GM10847 (cell line): ENCODE results near the gene NCR2.

ENCODE experiments used
- POLR2A ChIP-seq: IDR thresholded peaks from 2 replicates; pipeline ENCODE4 v1.6.1; 2011; ENCODE audit not compliant: insufficient read length; ENCODE audit errors: extremely low read depth

NCR2 gene, protein sequence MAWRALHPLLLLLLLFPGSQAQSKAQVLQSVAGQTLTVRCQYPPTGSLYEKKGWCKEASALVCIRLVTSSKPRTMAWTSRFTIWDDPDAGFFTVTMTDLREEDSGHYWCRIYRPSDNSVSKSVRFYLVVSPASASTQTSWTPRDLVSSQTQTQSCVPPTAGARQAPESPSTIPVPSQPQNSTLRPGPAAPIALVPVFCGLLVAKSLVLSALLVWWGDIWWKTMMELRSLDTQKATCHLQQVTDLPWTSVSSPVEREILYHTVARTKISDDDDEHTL

DNA sequence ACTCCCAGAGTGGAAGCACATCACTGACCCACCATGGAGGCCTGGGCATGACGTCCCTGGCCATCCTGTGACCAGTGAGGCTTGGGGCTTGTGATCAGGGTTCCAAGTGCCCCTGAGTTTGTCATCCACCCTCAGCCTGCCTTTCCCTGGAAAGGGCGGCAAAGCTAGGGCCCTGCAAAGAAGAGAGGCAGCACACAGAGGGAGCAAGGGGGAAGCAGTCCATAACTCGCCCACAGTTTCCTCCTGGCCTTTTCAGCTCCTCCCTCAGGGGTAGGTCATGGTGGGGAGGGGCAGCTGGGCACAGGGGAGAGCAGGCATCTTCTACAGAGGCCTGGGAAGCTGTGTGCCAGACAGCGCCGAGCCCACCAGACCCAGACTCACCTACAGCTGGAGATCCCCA, at the start of gene NCR2:
TSS of gene NCR2 (plus strand) at position 313 of the 400 bp plus-strand sequence. CDS start 269 bp downstream, outside the sequence.
- no peak for TF ChIP-seq POLR2A

DNA sequence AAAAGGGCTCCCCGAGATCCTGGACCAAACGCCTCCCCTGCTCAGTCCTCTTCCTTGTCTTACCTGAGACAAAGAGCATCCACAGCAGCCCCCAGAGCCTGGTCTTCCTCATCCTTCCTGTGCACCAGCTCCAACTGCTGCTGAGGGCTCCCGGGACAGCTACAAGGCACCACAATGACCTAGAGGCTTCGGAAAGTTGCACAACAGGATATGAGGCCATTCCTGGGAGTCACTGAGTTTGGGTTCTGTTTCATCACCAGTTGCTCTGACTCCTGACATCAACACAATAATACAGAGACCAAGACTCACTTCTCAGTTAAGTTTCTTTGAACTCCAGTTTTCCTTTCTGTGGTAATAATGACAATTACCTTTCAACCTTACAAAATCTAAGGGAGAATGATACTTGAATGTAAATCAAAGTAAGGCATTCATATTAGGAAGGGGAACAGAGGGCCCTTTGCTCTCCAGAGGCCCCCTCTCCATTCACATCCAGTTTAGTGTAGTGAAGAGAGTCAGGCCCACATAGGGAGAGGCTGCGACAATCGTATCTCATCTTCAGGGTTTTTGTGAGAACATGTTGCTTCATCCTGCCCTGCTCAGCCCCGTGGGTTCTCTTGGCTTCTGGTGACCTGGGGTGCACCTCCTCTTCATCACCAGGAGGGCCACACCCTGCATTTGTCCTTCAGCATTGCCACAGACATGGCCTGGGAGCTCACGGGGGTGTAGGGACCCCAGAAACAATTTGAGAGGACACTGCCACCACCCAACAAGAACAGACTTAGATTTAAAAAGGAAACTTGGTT, 48.7 kb upstream of the NCR2 start, which contains the start of gene TREM1:
TSS of gene TREM1 (minus strand) at position 139 of the 803 bp plus-strand sequence. CDS start at position 112, 27 bp downstream.
- TF ChIP-seq POLR2A: no peak

DNA sequence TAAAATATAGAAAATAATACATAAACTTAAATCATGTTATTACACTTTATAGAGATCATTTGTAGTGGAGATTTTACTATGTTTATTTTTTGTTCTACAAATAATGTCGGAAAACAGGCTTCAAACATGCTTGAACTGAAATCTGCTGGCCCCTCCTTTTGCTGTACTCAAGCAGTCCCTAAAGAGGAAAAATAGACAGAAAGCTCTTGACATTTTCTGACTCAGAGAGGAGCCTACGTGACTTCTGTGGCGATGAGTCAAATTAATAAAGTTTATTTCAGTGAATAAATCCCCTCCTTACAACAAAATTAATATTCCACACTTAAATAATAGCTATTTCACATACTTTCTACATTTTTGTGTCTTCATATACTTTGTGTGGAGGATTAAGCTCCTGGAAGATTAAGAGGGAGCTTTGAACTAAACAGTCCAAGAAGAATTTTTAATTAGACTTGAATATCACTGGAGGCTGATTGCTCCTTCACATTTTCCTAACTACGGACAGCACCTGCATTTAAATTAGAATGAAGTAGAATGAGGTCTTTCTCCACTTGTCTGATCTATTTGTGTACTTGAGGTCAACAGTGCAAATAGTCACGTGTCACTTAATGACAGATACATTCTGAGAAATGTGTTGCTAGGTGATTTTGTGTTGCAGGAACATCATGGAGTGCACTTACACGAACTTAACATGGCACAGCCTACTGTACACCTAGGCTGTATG, 47.2 kb upstream of the NCR2 start:
- no peak for TF ChIP-seq POLR2A

DNA sequence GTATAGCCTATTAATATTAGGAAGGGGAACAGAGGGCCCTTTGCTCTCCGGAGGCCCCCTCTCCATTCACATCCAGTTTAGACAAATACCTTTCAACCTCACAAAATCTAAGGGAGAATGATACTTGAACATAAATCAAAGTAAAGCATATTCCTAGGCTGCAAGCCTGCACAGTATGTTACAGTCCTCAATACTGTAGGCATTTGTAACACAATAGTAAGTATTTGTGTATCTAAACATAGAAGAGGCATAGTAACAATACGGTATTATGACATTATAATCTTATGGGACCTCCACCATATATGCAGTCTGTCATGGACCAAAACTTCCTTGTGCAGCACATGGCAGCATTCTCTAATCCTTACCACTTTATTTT, 46.7 kb upstream of the NCR2 start:
- TF ChIP-seq POLR2A: no peak

DNA sequence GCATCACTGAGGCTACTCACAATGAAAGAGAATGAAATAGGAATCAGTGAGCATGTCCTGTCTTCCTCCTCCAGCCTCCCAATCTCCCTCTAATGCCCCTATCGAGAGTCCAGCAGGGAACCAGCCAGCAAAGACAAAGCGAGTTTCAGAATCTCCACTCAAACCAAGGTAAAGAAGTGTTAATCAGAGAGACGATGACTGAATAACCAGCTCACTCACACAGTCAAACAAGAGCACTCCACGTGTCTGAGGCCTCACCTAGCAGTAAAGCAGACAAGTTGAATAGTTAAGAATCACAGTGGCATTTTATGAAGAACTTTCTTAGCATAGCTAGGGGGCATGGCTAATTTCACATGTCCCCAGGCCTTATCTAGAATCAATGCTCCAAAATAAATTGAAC, 45.6 kb upstream of the NCR2 start:
- TF ChIP-seq POLR2A: no peak

DNA sequence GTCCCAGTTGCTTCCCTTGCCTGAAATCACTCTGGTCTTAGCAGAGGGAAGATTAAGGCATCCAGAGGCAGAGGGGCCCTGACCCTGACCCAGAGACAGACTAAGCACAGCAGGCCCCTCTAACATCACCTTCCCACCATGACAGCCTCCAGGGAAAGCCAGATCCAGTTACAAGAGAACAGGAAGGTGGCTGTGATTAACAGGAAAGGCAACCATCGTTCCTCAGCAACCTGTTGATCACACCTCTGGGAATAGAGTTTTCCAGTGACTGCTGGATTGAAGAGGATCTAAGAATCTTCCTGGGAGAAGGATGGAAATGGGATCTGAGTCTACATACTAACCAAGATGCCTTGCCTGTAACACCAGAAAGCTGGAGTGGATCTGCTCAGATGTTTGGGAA, 43.7 kb upstream of the NCR2 start:
- no peak for TF ChIP-seq POLR2A

DNA sequence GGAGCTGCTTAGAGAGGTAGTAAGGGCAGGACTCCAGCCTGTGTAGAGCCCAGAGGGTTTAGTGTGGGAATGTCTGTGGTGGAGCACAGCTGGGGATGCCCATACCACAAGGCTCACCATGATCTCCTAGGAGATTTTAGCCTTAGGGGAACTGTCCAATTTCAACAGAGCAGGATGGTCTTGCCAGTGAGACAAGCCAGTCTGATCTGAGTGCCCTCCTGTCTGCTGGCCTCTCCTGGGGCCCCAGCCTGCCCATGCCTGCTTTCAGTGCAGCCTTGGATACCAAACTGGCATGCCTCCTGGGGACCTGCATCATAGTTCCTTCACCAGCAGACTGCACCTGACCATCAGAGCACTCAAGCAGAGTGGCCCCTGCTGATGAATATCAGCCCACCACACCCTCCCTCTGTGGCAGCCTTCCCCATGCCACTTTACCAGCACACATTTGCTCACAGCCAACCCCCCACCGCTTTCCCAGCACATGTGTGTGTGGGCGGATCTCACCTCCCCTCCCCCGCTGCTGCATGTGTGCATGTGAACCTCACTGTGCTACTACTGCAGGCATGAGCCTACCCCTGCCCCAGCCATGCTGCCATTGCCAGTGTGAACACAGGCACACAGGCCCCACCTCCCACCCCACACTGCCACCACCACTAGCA, 41.1 kb upstream of the NCR2 start:
- TF ChIP-seq POLR2A: no peak

DNA sequence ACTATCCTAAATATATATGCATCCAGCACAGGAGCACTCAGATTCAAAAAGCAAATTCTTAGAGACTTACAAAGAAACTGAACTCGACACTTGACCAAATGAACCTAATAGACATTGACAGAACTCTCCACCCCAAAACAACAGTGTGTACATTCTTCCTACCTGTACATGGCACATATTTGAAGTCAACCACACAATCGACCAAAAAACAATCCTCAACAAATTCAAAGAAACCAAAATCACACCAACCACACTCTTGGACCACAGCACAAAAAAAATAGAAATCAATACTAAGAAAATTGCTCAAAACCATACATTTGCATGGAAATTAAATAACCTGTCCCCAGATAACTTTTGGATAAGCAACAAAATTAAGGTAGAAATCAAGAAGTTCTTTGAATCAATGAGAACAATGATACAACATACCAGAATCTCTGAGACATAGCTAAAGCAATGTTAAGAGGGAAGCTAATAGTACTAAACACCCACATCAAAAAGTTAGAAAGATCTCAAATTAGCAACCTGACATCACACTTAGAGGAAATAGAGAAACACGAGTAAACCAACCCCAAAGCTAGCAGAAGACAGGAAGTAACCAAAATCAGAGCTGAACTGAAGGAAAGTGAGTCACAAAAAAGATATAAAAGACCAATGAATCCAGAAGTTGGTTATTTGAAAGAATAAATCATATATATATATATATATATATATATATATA, 36.5 kb upstream of the NCR2 start:
- TF ChIP-seq POLR2A: no peak

DNA sequence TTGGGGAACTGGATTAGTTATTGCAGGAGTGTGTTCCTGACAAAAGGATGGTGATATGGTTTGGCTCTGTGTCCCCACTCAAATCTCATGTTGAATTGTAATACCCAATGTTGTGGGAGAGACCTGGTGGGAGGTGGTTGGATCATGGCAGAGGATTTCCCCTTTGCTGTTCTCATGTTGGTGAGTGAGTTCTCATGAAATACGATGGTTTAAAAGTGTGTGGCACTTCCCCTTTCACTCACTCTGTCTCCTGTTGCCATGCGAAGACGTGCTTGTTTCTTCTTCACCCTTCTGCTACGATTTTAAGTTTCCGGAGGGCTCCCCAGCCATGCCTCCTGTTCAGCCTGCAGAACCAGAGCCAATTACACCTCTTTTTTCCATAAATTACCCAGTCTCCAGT, 32.8 kb upstream of the NCR2 start:
- TF ChIP-seq POLR2A: no peak

DNA sequence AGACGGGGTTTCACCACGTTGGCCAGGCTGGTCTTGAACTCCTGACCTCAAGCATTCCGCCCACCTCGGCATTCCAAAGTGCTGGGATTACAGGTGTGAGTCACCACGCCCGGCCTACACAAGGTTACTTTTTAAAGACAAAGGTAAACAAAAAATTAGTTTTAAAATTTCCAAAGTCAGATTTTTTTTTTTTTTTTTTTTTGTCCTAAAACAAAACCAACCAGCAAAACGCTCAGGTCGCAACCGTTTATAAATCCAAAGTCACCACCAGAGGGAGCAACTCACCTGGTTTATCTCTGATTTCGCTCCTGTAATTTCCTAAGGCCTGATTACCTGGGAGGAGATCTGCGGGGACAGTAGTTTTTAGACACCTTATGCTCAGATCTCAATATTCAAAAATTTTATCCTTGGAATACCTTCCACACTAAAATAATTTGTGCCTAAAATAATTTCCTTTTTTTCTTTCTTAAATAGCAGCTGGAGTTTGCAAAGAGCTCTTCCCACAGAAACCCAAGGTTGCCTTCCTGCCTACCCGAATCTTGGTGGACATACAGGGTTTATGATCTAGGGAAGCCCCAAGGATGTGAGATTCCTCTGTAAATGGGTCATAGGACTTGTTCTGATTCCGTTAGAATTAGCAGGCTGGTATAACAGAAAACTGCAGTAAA, 29.1 kb upstream of the NCR2 start:
- no peak for TF ChIP-seq POLR2A

DNA sequence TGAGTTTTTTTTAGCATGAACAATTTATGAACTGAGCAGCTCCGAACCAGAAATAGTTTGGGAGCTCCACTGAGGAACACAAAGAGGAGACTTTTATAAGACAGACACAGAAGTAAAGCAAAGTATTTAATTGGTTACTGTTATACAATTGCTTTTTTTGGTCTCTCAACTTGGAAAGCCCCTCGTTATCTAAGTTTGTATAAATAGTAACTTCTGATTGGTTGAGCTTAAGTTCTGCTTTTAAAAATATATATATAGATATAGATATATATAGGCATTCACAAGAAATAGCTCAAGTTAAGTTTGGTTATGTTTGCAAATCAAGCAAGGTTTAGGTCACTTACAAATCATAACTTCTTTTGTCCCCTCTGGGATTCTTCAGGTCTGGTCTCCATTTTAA, 20.2 kb upstream of the NCR2 start:
- TF ChIP-seq POLR2A: no peak

DNA sequence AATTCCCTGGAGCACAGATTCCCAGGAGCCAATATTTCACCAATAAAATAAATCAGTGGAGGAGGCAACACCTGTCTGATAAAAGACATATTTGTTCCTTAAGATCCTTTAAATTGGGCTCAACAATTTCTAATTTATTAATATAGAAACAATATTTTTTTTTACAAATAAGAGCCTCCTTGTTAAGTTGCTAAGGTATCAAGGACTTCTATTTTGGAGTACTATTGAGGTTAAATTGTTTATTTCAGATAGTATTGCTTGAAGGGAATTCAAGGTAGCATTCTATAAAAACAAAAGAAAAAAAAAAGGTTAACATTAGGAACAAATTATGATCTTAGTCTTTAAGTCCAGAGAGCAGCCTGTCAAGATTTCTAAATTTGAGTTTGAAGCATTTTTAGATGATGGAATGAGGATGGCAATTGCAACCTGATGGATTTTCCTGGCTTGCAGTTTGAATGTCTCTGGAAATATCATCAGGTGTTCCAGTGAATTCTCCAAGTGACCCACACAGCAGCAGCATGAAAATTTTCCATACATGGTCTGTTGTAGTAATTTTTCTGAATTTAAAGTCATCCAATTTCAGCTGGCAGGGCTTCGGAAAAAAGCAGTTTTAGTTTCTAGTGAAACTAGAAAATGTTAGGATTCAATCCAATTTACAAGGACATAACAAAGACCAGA, 19.3 kb upstream of the NCR2 start:
- TF ChIP-seq POLR2A: no peak

DNA sequence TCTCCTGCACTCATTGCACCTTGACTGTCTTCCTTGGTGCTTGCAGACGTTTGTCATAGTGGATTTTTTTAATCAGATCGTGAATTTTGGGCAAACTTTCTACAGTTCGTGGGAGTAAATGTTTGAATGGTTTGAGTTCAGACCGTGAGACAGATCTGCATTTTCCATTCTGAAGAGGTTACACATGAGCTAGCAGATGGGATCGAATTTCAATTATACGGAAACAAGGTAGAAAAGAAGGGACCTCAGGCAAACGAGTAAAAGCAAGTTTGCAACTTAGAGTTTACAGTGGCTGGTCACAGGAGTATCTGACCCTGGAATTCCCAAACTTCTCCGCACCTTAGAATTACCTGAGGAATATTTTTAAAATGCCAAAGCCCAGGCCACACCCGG, 17.2 kb upstream of the NCR2 start:
- TF ChIP-seq POLR2A: no peak
